Neutrophil (primary cell): ENCODE results near the gene PMFBP1.

Source experiments
- H3K27ac ChIP-seq: fragments of 200-600 bp; sonication (generic); 2 replicates; pipeline ENCODE4 v1.5.1; 2016; ENCODE audit warnings: mild to moderate bottlenecking, moderate library complexity
- H3K27me3 ChIP-seq: fragments of 200-600 bp; sonication (generic); 2 replicates; pipeline ENCODE4 v1.6.0; 2016; ENCODE audit warnings: mild to moderate bottlenecking
- H3K36me3 ChIP-seq: fragments of 200-600 bp; sonication (generic); 2 replicates; pipeline ENCODE4 v1.5.1; 2017
- H3K4me1 ChIP-seq, 2 experiments: fragments of 200-600 bp in 1 of 2; sonication (generic) in 1 of 2; 1 replicate in 1 of 2; 2 replicates in 1 of 2; pipeline versions ENCODE4 v1.5.1 to v1.6.1; 2013 to 2016; ENCODE audit warnings: low read depth in 1 of 2, low read length in 1 of 2, mild to moderate bottlenecking in 1 of 2, moderate library complexity in 1 of 2; ENCODE audit not compliant: control insufficient read depth in 1 of 2, insufficient read depth in 1 of 2
- H3K4me3 ChIP-seq, 2 experiments: fragments of 200-600 bp in 1 of 2; sonication (generic) in 1 of 2; 1 replicate in 1 of 2; 2 replicates in 1 of 2; pipeline ENCODE4 v1.5.1; 2013 to 2016; ENCODE audit warnings: low read depth in 1 of 2, low read length in 1 of 2, mild to moderate bottlenecking in 1 of 2, moderate library complexity in 1 of 2
- H3K9me3 ChIP-seq: fragments of 200-600 bp; sonication (generic); 2 replicates; pipeline ENCODE4 v1.5.1; 2016
- CTCF ChIP-seq: fragments of 200-600 bp; sonication (generic); IDR thresholded peaks from 2 replicates; pipeline ENCODE4 v1.5.1; 2016; ENCODE audit warnings: antibody characterized with exemption

PMFBP1 gene

GRCh38 chr16:72124761-72125634 lies 47.0 kb downstream of the PMFBP1 start:
- TF ChIP-seq CTCF = peak; percentile 75

GRCh38 chr16:72124148-72124547 lies 47.8 kb downstream of the PMFBP1 start:
- no peaks in the 10 kb centered on the region for H3K4me1 ChIP-seq
- H3K9me3 ChIP-seq = no peaks in the 10 kb centered on the region
- no peaks in the 10 kb centered on the region for H3K36me3 ChIP-seq
- no peak overlapping the region for H3K4me3 ChIP-seq
- no peaks in the 10 kb centered on the region for H3K27me3 ChIP-seq
- TF ChIP-seq CTCF = no peak
- H3K27ac ChIP-seq = no peak overlapping the region

More at GRCh38 chr16:72124761-72125634, 47.0 kb downstream of the PMFBP1 start:
- no peaks in the 10 kb centered on the region for H3K4me1 ChIP-seq
- H3K27ac ChIP-seq = no peak overlapping the region
- H3K9me3 ChIP-seq = no peaks in the 10 kb centered on the region
- H3K4me3 ChIP-seq = no peak overlapping the region
- H3K36me3 ChIP-seq = no peaks in the 10 kb centered on the region
- H3K27me3 ChIP-seq = no peaks in the 10 kb centered on the region

GRCh38 chr16:72123426-72123825 lies 48.5 kb downstream of the PMFBP1 start:
- H3K27ac ChIP-seq = no peak overlapping the region
- H3K27me3 ChIP-seq = no peaks in the 10 kb centered on the region
- H3K9me3 ChIP-seq = no peaks in the 10 kb centered on the region
- H3K4me3 ChIP-seq = no peak overlapping the region
- H3K36me3 ChIP-seq = no peaks in the 10 kb centered on the region
- no peak for TF ChIP-seq CTCF
- no peaks in the 10 kb centered on the region for H3K4me1 ChIP-seq

- H3K36me3 ChIP-seq = no peaks in the 10 kb centered on the region
- H3K4me1 ChIP-seq = no peaks in the 10 kb centered on the region
- H3K4me3 ChIP-seq = no peak overlapping the region
- no peaks in the 10 kb centered on the region for H3K9me3 ChIP-seq
- TF ChIP-seq CTCF = no peak
- no peak overlapping the region for H3K27ac ChIP-seq
- no peaks in the 10 kb centered on the region for H3K27me3 ChIP-seq
Observed at GRCh38 chr16:72122916-72123315, 49.0 kb downstream of the PMFBP1 start.

- H3K9me3 ChIP-seq = no peaks in the 10 kb centered on the region
- H3K4me3 ChIP-seq = no peak overlapping the region
- no peaks in the 10 kb centered on the region for H3K4me1 ChIP-seq
- H3K27me3 ChIP-seq = no peaks in the 10 kb centered on the region
- TF ChIP-seq CTCF = no peak
- H3K36me3 ChIP-seq = no peaks in the 10 kb centered on the region
- H3K27ac ChIP-seq = no peak overlapping the region
Observed at GRCh38 chr16:72122308-72122707, 49.6 kb downstream of the PMFBP1 start.
